K562 (cell line): ENCODE data around the gene IL27RA. TPM values are rescaled to one million over a fixed set of nuclear protein-coding genes. Genes with fewer than 3 reads are reported as not detected.

Source experiments
- KDM1A ChIP-seq, 2 experiments: fragments of 450-650 bp; IDR thresholded peaks; 2 replicates each; pipeline ENCODE4 v1.6.1; 2016; ENCODE audit warnings: mild to moderate bottlenecking in 2 of 2
- SMARCA5 ChIP-seq: fragments of 450-650 bp; IDR thresholded peaks from 2 replicates; pipeline ENCODE4 v1.6.1; 2016
- SRSF7 ChIP-seq: fragments of 200-400 bp; formaldehyde crosslinking; optimal IDR thresholded peaks from 2 replicates; pipeline ENCODE3; 2017; ENCODE audit warnings: mild to moderate bottlenecking, low read depth, low read length
- ZNF444 ChIP-seq: fragments of 250-450 bp; sonication (Bioruptor Pico); IDR thresholded peaks from 2 replicates; pipeline ENCODE4 v1.4.0; 2020; ENCODE audit warnings: mild to moderate bottlenecking, moderate library complexity
- polyA plus RNA-seq, 8 experiments: library from polyadenylated mRNA; depleted of rRNA in 4 of 8; stranded (reverse) in 5 of 8; unstranded in 3 of 8; fragments of >200 nt; fragmentation: Nextera tagmentation in 2 of 8; fragmentation: Illumina TruSeq in 1 of 8; extraction: Ambion mirVana in 2 of 8; extraction: Trizol in 1 of 8; gene quantifications; 2 replicates each; pipeline versions ENCODE4 v1.2.1 to v1.2.3, GENCODE V29; 2011 to 2014; ENCODE audit warnings: inconsistent platforms in 1 of 8, missing spikeins in 1 of 8
- total RNA-seq, 7 experiments: library from RNA; depleted of rRNA in 6 of 7; stranded (reverse); fragments of >200 nt in 6 of 7; fragmentation: Illumina TruSeq in 2 of 7; extraction: Trizol in 2 of 7; gene quantifications; 2 replicates each; pipeline versions ENCODE4 v1.2.1 to v1.2.3, GENCODE V29; 2011 to 2021; ENCODE audit warnings: low replicate concordance in 1 of 7
- TF ChIP-seq, protein P1 (sequence below): fragments of 200-600 bp; sonication (generic); IDR thresholded peaks from one replicate; pipeline ENCODE4 v1.6.1; 2012; ENCODE audit warnings: mild to moderate bottlenecking, low read depth, low read length, inconsistent platforms
- TF ChIP-seq, protein P2 (sequence below): fragments of 450-650 bp; IDR thresholded peaks from 2 replicates; pipeline ENCODE4 v1.6.1; 2017; ENCODE audit warnings: antibody characterized with exemption
- TF ChIP-seq, protein P3 (sequence below): sonication (generic); formaldehyde crosslinking; IDR thresholded peaks from 2 replicates; pipeline ENCODE4 v1.8.0; 2022; ENCODE audit warnings: mild to moderate bottlenecking, missing genetic modification reagents
- TF ChIP-seq, protein P4 (sequence below): fragments of 250-450 bp; sonication (Bioruptor Pico); IDR thresholded peaks from 2 replicates; pipeline ENCODE4 v1.4.0; 2020; ENCODE audit warnings: borderline replicate concordance

IL27RA gene
- total and polyA plus RNA-seq, 9 of the 15 experiments (the other 6 are each of a cell fraction or from before 2014, with no cell fraction given) = 1.9 to 15.9 (median 12.0) TPM

DNA sequence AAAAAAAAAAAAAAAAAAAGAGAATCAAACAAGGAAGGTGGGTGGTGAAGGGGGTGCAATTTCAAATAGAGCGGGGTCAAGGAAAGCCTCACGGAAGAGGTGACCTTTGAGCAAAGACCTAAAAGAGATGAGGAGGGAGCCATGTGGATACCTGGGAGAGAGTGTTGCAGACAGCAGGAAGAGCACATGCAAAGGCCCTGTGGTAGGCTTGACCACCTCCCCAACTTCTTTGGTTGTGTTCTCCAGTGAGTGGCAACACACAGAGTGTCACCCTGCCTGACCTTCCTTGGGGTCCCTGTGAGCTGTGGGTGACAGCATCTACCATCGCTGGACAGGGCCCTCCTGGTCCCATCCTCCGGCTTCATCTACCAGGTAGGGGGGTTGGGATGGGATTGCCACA lies 18.9 kb downstream of the IL27RA start (continued):
- TF ChIP-seq, protein P1, sequence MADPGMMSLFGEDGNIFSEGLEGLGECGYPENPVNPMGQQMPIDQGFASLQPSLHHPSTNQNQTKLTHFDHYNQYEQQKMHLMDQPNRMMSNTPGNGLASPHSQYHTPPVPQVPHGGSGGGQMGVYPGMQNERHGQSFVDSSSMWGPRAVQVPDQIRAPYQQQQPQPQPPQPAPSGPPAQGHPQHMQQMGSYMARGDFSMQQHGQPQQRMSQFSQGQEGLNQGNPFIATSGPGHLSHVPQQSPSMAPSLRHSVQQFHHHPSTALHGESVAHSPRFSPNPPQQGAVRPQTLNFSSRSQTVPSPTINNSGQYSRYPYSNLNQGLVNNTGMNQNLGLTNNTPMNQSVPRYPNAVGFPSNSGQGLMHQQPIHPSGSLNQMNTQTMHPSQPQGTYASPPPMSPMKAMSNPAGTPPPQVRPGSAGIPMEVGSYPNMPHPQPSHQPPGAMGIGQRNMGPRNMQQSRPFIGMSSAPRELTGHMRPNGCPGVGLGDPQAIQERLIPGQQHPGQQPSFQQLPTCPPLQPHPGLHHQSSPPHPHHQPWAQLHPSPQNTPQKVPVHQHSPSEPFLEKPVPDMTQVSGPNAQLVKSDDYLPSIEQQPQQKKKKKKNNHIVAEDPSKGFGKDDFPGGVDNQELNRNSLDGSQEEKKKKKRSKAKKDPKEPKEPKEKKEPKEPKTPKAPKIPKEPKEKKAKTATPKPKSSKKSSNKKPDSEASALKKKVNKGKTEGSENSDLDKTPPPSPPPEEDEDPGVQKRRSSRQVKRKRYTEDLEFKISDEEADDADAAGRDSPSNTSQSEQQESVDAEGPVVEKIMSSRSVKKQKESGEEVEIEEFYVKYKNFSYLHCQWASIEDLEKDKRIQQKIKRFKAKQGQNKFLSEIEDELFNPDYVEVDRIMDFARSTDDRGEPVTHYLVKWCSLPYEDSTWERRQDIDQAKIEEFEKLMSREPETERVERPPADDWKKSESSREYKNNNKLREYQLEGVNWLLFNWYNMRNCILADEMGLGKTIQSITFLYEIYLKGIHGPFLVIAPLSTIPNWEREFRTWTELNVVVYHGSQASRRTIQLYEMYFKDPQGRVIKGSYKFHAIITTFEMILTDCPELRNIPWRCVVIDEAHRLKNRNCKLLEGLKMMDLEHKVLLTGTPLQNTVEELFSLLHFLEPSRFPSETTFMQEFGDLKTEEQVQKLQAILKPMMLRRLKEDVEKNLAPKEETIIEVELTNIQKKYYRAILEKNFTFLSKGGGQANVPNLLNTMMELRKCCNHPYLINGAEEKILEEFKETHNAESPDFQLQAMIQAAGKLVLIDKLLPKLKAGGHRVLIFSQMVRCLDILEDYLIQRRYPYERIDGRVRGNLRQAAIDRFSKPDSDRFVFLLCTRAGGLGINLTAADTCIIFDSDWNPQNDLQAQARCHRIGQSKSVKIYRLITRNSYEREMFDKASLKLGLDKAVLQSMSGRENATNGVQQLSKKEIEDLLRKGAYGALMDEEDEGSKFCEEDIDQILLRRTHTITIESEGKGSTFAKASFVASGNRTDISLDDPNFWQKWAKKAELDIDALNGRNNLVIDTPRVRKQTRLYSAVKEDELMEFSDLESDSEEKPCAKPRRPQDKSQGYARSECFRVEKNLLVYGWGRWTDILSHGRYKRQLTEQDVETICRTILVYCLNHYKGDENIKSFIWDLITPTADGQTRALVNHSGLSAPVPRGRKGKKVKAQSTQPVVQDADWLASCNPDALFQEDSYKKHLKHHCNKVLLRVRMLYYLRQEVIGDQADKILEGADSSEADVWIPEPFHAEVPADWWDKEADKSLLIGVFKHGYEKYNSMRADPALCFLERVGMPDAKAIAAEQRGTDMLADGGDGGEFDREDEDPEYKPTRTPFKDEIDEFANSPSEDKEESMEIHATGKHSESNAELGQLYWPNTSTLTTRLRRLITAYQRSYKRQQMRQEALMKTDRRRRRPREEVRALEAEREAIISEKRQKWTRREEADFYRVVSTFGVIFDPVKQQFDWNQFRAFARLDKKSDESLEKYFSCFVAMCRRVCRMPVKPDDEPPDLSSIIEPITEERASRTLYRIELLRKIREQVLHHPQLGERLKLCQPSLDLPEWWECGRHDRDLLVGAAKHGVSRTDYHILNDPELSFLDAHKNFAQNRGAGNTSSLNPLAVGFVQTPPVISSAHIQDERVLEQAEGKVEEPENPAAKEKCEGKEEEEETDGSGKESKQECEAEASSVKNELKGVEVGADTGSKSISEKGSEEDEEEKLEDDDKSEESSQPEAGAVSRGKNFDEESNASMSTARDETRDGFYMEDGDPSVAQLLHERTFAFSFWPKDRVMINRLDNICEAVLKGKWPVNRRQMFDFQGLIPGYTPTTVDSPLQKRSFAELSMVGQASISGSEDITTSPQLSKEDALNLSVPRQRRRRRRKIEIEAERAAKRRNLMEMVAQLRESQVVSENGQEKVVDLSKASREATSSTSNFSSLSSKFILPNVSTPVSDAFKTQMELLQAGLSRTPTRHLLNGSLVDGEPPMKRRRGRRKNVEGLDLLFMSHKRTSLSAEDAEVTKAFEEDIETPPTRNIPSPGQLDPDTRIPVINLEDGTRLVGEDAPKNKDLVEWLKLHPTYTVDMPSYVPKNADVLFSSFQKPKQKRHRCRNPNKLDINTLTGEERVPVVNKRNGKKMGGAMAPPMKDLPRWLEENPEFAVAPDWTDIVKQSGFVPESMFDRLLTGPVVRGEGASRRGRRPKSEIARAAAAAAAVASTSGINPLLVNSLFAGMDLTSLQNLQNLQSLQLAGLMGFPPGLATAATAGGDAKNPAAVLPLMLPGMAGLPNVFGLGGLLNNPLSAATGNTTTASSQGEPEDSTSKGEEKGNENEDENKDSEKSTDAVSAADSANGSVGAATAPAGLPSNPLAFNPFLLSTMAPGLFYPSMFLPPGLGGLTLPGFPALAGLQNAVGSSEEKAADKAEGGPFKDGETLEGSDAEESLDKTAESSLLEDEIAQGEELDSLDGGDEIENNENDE = no peak
- TF ChIP-seq KDM1A (IDR thresholded peaks at IDR 0.05) (0 out of 4 replicates have a peak, but pooled peaks of 1 of the 2 experiments have one; percentile 16), SMARCA5 (peak; percentile 23; the same call in 1 of the 2 replicates), SRSF7 (no peak), ZNF444 (no peak)
- TF ChIP-seq, protein P2, sequence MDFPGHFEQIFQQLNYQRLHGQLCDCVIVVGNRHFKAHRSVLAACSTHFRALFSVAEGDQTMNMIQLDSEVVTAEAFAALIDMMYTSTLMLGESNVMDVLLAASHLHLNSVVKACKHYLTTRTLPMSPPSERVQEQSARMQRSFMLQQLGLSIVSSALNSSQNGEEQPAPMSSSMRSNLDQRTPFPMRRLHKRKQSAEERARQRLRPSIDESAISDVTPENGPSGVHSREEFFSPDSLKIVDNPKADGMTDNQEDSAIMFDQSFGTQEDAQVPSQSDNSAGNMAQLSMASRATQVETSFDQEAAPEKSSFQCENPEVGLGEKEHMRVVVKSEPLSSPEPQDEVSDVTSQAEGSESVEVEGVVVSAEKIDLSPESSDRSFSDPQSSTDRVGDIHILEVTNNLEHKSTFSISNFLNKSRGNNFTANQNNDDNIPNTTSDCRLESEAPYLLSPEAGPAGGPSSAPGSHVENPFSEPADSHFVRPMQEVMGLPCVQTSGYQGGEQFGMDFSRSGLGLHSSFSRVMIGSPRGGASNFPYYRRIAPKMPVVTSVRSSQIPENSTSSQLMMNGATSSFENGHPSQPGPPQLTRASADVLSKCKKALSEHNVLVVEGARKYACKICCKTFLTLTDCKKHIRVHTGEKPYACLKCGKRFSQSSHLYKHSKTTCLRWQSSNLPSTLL = no peak
- TF ChIP-seq, protein P3, sequence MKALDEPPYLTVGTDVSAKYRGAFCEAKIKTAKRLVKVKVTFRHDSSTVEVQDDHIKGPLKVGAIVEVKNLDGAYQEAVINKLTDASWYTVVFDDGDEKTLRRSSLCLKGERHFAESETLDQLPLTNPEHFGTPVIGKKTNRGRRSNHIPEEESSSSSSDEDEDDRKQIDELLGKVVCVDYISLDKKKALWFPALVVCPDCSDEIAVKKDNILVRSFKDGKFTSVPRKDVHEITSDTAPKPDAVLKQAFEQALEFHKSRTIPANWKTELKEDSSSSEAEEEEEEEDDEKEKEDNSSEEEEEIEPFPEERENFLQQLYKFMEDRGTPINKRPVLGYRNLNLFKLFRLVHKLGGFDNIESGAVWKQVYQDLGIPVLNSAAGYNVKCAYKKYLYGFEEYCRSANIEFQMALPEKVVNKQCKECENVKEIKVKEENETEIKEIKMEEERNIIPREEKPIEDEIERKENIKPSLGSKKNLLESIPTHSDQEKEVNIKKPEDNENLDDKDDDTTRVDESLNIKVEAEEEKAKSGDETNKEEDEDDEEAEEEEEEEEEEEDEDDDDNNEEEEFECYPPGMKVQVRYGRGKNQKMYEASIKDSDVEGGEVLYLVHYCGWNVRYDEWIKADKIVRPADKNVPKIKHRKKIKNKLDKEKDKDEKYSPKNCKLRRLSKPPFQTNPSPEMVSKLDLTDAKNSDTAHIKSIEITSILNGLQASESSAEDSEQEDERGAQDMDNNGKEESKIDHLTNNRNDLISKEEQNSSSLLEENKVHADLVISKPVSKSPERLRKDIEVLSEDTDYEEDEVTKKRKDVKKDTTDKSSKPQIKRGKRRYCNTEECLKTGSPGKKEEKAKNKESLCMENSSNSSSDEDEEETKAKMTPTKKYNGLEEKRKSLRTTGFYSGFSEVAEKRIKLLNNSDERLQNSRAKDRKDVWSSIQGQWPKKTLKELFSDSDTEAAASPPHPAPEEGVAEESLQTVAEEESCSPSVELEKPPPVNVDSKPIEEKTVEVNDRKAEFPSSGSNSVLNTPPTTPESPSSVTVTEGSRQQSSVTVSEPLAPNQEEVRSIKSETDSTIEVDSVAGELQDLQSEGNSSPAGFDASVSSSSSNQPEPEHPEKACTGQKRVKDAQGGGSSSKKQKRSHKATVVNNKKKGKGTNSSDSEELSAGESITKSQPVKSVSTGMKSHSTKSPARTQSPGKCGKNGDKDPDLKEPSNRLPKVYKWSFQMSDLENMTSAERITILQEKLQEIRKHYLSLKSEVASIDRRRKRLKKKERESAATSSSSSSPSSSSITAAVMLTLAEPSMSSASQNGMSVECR = no peak
- TF ChIP-seq, protein P4, sequence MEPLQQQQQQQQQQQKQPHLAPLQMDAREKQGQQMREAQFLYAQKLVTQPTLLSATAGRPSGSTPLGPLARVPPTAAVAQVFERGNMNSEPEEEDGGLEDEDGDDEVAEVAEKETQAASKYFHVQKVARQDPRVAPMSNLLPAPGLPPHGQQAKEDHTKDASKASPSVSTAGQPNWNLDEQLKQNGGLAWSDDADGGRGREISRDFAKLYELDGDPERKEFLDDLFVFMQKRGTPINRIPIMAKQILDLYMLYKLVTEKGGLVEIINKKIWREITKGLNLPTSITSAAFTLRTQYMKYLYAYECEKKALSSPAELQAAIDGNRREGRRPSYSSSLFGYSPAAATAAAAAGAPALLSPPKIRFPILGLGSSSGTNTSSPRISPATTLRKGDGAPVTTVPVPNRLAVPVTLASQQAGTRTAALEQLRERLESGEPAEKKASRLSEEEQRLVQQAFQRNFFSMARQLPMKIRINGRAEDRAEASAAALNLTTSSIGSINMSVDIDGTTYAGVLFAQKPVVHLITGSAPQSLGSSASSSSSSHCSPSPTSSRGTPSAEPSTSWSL = no peak
